Neural progenitor cell (in vitro differentiated cells): ENCODE measurements around the gene IL1RL1.

Source experiments
- EZH2 ChIP-seq: fragments of 200-600 bp; sonication (generic); IDR thresholded peaks from 2 replicates; pipeline ENCODE4 v1.6.1; 2017; ENCODE audit warnings: antibody characterized with exemption, mild to moderate bottlenecking, moderate library complexity
- EZH2phosphoT487 ChIP-seq: fragments of 200-600 bp; sonication (generic); IDR thresholded peaks from 2 replicates; pipeline ENCODE4 v1.6.1; 2017; ENCODE audit warnings: antibody characterized with exemption
- TF ChIP-seq, protein P1 (sequence below): fragments of 200-600 bp; sonication (generic); IDR thresholded peaks from 2 replicates; pipeline ENCODE4 v1.5.1; 2017; ENCODE audit warnings: antibody characterized with exemption, mild to moderate bottlenecking

DNA sequence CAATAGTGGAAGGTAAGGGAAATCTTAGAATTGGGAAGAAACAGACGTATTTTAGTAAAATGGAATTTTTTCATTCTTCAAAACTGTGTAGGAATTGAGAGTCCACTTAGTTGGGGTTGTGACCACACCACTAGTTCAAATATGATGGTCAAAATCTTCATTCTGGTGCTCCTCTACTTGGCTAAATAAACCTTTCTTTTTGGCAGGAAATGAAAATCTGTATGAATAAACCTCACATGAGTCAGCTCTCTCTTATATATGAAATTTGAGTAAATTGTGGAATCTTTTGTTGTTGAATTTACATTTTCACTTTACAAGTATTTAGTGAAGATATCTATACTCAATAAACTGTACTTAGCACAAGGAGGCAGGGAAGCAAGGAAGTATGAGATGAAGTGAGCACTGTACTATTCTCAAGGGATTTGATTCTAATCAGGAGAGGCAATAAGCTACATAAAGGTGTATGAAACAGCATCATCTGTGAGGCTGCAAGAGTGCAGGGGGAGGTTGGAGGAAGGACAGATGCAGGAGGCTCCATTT lies 64.8 kb downstream of the IL1RL1 start:
- TF ChIP-seq, protein P1, sequence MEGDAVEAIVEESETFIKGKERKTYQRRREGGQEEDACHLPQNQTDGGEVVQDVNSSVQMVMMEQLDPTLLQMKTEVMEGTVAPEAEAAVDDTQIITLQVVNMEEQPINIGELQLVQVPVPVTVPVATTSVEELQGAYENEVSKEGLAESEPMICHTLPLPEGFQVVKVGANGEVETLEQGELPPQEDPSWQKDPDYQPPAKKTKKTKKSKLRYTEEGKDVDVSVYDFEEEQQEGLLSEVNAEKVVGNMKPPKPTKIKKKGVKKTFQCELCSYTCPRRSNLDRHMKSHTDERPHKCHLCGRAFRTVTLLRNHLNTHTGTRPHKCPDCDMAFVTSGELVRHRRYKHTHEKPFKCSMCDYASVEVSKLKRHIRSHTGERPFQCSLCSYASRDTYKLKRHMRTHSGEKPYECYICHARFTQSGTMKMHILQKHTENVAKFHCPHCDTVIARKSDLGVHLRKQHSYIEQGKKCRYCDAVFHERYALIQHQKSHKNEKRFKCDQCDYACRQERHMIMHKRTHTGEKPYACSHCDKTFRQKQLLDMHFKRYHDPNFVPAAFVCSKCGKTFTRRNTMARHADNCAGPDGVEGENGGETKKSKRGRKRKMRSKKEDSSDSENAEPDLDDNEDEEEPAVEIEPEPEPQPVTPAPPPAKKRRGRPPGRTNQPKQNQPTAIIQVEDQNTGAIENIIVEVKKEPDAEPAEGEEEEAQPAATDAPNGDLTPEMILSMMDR: no peak
- TF ChIP-seq EZH2phosphoT487 (no peak), EZH2 (no peak)
